Kasumi-1 (cell line): ENCODE measurements around the gene FAM72D.
"Not testable (repeated sequence)": the region's sequence is repeated elsewhere in the genome, so short reads cannot be mapped to it uniquely, and the experiment has no call there.

Experiments
- DNase-seq, 2 experiments: peaks; one replicate each; lab custom pipeline; 2025; lab: John Stamatoyannopoulos, UW

FAM72D gene

GRCh38 chr1:145082483-145083255 lies 13.1 kb upstream of the FAM72D start:
- DNase-seq = not testable (repeated sequence)

GRCh38 chr1:145093517-145094149 lies 2.1 kb upstream of the FAM72D start:
- DNase-seq = not testable (repeated sequence)

DNA sequence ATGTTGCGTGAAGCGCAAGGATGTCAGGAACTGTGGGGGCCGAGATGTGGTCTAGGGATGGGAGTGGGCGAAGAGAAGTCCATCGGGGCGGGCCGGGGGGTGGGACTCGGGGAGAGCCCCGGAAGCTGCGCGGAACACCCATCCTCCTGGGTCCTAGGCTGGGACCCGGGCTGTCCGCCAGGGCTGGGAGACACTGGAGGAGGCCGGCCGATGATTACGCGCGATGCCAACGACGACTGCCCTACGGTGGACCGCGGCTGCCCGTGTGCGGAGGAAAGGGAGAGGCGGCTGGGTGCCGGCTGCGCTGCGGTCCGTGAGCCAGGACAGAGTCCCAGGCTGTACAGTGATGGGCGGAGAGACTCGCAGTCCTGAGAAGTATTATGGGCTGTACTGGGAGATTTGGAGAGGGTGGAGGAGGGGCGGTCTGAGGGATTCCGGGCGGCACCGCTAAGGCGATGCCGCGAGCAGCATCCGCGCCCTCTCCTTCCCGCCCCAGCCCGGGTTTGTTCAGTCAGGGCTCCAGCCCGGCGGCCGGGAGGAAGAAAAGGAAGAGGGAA lies 1.0 kb upstream of the FAM72D start:
- DNase-seq = not testable (repeated sequence)

DNA sequence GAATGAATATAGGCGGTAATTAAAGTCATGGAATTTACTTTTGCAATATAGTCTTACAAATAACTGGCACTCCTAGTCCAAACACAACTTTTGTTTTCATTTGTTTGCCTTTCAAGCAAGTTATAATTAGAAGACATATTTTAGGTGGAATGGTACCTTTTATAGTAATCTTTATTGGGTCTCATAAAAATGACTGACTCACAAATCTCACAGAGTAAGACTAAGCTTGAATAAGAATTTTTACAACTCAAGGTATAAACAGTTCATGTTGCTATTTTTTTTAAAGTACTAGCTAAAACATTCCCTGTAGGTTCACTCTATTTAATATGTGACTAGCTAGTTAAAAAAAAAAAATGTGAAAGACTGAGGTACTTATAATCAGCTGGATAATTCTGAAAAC lies 6.0 kb downstream of the FAM72D start:
- not testable (repeated sequence) for DNase-seq

- not testable (repeated sequence) for DNase-seq
Observed at GRCh38 chr1:145103294-145103693, 7.5 kb downstream of the FAM72D start.

DNA sequence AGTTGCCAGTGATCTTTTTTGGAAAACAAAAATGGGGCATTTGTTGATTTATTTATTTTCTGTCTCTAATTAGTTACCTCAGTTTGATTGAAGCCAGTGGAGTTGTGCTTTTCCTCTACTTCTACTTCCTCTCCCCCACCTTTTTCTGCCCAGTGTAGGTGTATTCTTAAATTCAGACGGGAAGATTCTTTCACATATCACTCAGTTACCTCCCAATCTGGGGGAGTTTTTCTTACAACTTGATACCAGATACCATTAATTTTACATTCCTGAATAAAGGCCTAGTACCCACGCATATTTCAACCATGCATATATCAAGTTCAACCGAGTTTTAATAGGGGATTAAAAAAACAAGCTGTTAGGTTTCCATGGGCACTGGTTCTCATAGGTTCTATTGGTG lies 15.9 kb downstream of the FAM72D start:
- not testable (repeated sequence) for DNase-seq

DNA sequence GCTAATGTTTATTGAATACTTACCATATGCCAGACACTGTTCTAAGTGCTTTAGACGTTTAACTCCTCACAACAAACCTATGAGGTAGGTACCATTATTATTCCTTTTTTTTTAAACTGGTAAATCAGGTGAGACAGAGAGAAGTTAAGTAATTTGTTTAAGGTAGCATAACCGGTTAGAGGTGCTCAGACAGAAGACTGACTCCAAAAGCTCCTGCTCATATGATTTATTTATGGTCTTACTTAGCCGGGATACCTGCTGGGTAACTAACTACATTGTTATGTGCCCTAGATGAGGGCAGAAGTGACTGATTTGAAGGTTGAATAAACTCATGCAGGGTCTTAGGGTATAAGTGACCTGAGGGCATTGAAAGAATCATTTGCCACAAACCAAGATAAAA lies 16.9 kb downstream of the FAM72D start:
- not testable (repeated sequence) for DNase-seq

DNA sequence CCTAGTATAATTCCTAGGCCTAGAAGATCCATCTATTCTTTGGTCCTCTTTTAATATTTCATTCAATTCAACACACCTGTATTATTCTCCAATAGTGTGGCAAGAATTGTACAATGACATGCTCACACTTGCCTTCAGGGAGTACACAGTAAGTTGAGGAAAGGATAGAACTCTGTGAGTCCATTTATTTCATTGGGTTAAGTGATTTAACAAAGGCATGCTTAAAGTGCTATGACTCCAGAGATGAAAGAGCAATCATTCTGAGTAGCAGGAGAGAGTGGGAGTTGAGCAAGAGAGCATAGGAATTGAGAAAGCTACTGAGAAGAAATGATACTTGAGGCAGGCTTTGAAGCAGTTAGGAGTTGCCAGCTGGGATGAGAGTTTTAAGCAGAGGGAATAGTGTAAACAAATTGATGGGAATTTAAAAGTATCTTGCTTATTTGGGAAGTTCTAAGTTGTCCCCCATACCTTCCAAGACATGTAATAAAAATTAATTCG lies 18.8 kb downstream of the FAM72D start:
- DNase-seq = not testable (repeated sequence)

- not testable (repeated sequence) for DNase-seq
Observed at GRCh38 chr1:145115587-145116493, 20.1 kb downstream of the FAM72D start.

GRCh38 chr1:145119842-145120241 lies 24.1 kb downstream of the FAM72D start:
- not testable (repeated sequence) for DNase-seq

DNA sequence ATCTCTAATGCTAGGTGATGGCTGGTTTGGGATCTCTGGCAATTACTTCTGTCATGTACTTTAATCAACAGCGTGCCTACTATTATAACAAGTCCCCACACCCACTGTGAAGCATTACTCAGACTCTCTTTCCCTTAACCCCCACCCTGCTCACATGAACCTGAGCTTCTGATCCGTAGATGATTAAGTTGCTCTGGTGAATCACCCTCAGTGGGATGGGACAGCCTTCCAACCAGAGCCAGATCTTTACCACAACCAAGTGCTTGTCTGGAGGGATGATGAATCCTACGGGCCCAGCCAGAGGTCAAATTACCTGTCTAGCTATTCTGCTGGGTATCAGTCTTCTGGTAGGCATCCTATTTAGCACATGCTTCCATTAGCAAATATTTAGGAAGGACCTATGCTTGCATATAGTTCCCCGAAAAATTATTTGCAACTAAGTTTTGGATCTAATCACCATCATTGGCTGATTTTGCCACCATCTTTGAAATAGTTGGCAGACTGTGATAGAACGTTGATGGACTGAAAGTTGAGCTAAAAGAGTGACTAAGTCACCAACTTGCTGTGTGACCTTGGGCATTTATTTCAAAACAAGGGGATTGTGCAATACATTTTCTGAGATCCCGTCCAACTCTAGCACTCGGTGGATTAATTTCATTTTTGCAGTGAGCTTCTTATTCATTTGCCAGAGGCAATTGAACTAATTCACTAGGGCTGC lies 26.7 kb downstream of the FAM72D start:
- DNase-seq = not testable (repeated sequence)

GRCh38 chr1:145123062-145123395 lies 27.3 kb downstream of the FAM72D start:
- DNase-seq = not testable (repeated sequence)

DNA sequence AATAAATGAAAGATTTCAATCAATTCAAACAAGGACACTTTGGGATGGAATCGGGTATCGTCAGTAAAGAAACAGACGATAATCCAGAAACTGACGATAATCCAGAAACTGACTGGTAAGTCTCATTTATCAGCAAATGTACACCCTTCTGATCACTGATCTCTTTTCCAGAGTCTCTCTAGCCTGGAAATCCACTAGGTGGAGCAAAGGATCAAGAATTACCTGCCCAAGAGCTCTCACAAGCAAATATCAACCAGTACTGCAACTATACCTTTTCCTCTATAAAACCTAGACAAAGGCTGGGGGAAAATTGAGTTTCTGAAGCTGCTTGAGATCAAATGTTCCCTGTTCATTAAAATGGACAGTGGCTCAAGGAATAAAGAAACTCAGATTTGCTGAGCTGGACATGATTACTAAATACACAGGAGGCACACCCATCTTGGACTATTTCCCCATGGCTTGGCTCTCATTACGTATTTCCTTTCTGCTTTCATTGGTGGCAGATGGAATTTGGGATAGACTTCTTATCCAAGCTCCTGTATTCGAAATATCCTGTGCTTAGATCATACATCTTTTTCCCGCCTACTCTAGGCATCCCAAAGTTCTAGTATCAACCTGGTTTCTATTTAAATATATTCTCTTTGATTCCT lies 28.3 kb downstream of the FAM72D start:
- DNase-seq = not testable (repeated sequence)

DNA sequence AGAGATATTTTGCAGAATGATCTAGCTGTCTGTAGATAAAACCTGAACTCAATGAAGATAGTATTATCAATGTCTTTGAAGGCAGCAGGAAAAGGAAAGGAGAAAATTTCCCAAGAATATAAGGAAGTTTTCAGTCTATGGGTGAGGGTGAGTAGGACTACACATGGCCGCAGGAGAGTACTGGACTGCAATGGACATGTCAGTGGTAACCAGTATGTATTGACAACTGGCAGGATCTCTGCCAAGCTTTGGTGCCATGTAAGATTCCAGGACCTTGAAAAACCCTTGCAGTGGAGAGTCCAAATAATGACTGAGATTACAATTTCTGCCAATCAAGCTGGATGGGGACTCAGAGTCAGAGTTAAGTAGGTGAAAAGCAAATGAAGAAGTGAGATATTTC lies 29.3 kb downstream of the FAM72D start:
- not testable (repeated sequence) for DNase-seq

GRCh38 chr1:145127144-145127543 lies 31.4 kb downstream of the FAM72D start:
- DNase-seq = not testable (repeated sequence)

GRCh38 chr1:145128697-145129469 lies 33.1 kb downstream of the FAM72D start:
- not testable (repeated sequence) for DNase-seq

DNA sequence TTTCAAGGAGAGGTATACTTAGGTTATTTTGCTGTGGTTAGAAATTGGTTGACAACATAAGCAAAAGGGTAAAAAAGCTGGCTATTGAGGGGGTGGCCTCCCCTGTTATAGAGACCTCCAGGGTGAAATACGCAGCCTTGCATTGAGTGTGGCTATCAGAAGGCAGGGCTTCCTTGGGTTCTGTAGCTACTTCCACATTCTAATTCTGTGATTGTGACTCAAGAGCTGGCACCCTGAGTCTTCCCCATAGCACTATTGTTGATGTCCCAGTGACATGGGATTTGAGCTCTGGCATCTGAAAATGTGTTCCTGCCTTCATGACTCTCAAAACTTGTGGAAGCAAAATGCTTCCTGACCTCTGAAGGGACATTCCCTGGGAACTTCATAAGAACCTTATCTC lies 38.7 kb downstream of the FAM72D start:
- not testable (repeated sequence) for DNase-seq

DNA sequence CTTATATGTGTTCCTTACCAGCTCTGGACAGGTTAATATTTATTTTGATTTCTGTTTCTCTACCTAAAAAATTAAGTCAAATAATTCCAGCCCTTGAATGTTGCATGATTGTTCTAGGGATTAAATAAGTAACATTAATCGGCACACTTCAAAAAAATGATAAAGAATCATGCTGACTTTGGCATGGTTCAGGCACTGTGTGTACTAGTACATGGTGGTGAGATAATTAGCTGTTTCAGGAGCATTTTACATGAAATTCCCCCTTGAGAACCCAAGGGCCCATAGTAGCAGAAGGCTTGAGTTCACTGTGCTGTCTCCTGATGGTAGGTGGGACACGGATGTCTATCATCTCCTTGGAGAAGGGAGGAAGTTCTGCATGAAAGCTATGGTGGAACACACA lies 44.8 kb downstream of the FAM72D start:
- not testable (repeated sequence) for DNase-seq

DNA sequence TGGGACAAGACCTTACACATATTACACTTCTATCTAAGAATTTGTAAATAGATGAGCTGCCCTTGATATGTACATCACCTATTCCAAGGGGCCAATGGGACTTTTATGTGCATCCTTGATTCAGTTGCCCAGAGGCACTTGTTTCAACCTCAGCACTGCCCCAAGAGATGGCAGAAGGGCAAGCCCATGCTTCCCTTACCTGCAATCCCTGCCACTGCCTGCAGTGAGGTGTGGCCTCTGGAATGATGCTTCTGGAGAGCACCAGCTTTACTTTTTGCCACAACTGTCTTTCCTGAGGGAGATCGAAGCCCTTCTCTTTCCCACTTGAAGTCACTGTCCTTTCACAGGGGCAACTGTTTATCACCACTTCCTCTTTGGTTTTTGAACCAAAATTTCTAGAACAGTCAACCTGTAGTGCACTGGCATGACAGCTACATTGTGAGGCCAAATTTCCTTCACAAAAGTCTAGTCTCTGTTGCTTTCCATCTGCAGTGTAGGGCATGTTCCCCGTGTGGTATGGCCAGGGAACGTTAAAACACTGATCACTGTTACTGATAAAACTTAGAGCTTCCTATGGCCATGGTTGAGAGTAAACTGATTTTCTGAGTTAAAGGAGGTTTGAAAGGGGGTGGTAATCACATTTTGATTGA lies 48.6 kb downstream of the FAM72D start:
- not testable (repeated sequence) for DNase-seq
